HEK293T (cell line): ENCODE data around the gene RNF26.

Source experiments
- ARNT ChIP-seq: fragments of 450-650 bp; IDR thresholded peaks from 2 replicates; pipeline ENCODE4 v1.6.1; 2017; ENCODE audit warnings: mild to moderate bottlenecking
- BHLHE40 ChIP-seq: fragments of 450-650 bp; IDR thresholded peaks from 2 replicates; pipeline ENCODE4 v1.6.1; 2016; ENCODE audit warnings: mild to moderate bottlenecking, moderate library complexity, borderline replicate concordance
- ELF4 ChIP-seq: fragments of 450-650 bp; IDR thresholded peaks from 2 replicates; pipeline ENCODE4 v1.6.1; 2017; ENCODE audit warnings: antibody characterized with exemption
- FOXM1 ChIP-seq: fragments of 450-650 bp; IDR thresholded peaks from 2 replicates; pipeline ENCODE4 v1.6.1; 2017; ENCODE audit warnings: mild to moderate bottlenecking, borderline replicate concordance
- LEF1 ChIP-seq: fragments of 450-650 bp; IDR thresholded peaks from 2 replicates; pipeline ENCODE4 v1.6.1; 2017; ENCODE audit warnings: mild to moderate bottlenecking, borderline replicate concordance
- SP1 ChIP-seq: fragments of 450-650 bp; IDR thresholded peaks from 2 replicates; pipeline ENCODE4 v1.6.1; 2017

GRCh38 chr11:119362741-119363080 lies 28.4 kb downstream of the RNF26 start:
- no peak for TF ChIP-seq ARNT
- TF ChIP-seq BHLHE40 = no peak
- no peak for TF ChIP-seq SP1
- TF ChIP-seq FOXM1 = no peak
- TF ChIP-seq ELF4 = no peak
- TF ChIP-seq LEF1 = no peak
